DMS114 treated with DMSO at 0.1 percent for 48 hours (cell line): ENCODE data around the gene INF2.

Source experiments
- DNase-seq: peaks from one replicate; lab custom pipeline; 2025; ENCODE audit not compliant: unreplicated experiment; lab: John Stamatoyannopoulos, UW

The INF2 gene

GRCh38 chr14:104700747-104701217, 11.4 kb downstream of the INF2 start:
- DNase-seq: no peak

- no peak for DNase-seq
These were observed 12.1 kb downstream of the INF2 start for GRCh38 chr14:104701383-104702076.

- DNase-seq: no peak
These were observed 12.7 kb downstream of the INF2 start for GRCh38 chr14:104702106-104702505.

DNA sequence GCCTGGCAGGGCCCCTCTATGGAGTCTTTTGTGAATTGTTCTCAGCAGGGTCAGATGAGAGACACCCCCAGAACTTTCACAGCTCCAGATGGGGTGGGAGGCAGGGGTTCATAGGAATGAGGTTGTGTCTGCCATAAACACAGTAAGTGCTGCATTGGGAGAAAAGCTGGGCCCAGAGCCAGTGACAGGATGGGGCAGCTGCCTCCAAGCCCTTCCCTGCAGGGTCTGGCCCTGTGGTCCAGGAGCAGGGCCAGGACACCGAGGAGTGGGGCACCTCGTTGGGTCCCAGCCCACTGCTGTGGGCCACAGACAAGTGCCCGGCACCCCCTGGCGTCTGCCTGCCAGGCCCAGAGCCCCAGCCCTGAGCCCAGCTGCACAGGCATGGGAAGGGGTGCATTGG, 13.3 kb downstream of the INF2 start:
- DNase-seq: no peak

GRCh38 chr14:104703269-104703668, 13.9 kb downstream of the INF2 start:
- DNase-seq: no peak

DNA sequence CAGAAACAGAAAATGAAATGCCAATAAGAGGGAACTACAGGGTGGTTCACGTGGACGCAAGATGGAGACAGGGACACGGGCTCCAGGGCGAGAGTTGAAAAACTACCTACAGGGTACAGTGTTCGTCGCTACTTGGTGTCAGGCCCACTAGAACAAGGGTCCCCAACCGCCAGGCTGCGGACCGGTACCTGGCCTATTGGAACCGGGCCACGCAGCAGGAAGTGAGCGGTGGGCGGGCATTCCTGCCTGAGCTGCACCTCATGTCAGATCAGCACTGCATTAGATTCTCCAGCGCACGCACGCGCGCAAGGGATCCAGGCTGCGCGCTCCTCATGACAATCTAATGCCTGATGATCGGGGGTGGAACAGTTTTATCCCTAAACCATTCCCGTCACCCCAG, 14.8 kb downstream of the INF2 start:
- no peak for DNase-seq

- peak; percentile 9 for DNase-seq
These were observed 16.1 kb downstream of the INF2 start for GRCh38 chr14:104705340-104706047.

DNA sequence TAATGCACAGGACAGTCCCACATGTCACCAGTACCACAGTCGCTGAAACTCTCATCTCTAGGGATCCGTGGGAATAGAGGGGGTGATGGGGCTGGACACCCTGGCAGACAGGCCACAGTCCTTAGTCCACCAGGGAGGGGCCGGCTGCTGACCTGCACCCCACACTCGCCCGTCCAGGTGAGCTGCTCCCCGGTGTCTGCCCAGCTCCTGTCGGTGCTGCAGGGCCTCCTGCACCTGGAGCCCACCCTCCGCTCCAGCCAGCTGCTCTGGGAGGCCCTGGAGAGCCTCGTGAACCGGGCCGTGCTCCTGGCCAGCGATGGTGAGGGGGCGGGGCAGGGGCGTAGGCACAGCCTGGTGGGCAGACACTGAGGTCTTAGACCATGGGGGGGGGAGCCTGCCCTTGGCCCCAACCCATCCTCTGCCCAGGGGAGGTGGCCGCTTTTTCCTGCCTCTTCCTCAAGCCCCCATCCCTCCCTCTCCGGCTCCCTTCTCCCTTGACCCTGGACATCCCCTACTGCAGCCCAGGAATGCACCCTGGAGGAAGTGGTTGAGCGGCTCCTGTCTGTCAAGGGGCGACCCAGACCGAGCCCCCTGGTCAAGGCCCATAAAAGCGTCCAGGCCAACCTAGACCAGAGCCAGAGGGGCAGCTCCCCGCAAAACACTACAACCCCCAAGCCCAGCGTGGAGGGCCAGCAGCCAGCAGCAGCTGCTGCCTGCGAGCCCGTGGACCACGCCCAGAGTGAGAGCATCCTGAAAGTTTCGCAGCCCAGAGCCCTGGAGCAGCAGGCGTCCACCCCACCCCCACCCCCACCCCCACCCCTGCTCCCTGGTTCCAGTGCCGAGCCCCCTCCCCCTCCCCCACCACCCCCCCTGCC, 17.6 kb downstream of the INF2 start:
- DNase-seq: no peak

GRCh38 chr14:104707608-104708595, 18.5 kb downstream of the INF2 start:
- DNase-seq: no peak

DNA sequence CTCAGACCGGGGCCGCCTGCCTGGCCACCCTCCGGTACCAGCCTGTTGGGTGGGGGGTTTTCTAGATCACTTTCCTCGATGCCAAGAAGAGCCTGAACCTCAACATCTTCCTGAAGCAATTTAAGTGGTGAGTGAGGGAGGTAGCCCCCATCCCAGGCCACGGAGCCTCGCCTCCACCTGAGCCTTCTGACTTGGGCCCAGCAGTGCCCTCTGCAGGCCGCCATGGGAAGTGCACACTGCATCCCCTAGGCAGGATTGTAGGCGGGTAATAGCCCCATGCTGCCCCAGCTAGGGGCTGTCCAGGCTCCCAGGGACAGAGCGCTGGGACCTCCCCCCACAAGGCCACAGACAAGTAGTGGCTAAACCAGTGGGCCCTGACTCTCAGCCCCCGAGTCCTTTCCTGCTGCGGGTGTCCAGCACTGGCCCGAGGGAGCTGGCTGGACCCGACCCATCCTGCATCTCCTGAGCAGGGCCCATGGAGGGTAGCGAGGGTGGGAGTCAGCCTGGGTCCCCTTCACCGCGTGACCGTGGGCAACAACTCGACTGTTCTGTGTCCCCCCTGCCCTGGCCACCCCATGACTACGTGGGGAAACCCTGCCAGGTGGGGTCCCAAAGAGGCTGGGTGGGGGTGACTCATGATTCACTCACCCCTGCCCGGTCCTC, 19.3 kb downstream of the INF2 start:
- DNase-seq: peak; percentile 4

- no peak for DNase-seq
These were observed 20.1 kb downstream of the INF2 start for GRCh38 chr14:104709387-104710039.

DNA sequence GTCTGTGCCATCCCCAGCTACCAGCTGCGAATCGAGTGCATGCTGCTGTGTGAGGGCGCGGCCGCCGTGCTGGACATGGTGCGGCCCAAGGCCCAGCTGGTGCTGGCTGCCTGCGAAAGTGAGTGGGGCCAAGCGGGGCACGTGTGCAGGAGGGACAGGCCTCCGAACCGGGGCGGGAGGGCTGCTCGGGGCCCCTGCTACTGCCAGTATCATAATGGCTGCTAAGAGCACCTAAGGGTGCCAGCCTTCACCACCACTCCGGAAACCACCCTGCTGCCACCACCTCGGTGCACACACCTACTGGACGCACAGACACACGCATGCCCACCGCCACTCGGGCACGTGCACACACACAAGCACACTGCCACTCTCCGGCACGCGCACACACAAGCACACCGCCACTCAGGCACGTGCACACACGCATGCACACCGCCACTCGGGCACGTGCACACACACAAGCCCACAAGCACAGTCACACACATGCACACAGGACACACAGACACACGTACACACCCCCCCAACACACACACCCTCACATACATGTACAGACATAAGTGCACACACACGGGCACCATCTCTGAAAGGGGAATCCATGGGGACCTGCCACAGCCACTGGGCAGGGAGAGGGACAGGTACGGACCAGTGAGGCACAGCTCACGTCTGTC, 20.8 kb downstream of the INF2 start:
- no peak for DNase-seq

DNA sequence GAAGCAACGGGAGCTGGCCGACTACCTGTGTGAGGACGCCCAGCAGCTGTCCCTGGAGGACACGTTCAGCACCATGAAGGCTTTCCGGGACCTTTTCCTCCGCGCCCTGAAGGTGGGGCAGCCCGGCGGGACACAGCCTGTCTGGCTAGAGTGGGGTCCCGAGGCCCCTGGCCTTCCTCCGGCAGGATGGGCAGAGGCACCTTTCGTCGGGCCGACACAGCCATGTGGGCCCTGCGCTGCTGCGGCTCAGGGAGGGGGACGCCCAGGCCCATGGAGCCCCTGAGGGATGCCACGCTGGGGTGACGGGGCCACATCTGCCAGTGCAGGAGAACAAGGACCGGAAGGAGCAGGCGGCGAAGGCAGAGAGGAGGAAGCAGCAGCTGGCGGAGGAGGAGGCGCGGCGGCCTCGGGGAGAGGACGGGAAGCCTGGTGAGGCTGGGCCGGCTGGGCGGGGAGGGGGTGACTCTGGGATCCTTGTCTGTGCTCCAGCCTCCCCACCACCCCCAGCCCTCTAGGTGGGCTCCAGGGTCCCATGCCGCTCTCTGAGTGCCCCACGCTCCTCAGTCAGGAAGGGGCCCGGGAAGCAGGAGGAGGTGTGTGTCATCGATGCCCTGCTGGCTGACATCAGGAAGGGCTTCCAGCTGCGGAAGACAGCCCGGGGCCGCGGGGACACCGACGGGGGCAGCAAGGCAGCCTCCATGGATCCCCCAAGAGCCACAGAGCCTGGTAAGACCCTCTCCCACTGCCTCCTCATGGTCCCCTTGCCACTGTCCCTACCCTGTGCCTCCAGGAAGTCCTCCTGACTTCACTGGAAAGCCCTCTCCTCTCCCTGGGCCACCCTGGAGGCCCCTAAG, 23.7 kb downstream of the INF2 start:
- no peak for DNase-seq

GRCh38 chr14:104714066-104714465, 24.6 kb downstream of the INF2 start:
- no peak for DNase-seq

- no peak for DNase-seq
These were observed 25.3 kb downstream of the INF2 start for GRCh38 chr14:104714681-104715080.

DNA sequence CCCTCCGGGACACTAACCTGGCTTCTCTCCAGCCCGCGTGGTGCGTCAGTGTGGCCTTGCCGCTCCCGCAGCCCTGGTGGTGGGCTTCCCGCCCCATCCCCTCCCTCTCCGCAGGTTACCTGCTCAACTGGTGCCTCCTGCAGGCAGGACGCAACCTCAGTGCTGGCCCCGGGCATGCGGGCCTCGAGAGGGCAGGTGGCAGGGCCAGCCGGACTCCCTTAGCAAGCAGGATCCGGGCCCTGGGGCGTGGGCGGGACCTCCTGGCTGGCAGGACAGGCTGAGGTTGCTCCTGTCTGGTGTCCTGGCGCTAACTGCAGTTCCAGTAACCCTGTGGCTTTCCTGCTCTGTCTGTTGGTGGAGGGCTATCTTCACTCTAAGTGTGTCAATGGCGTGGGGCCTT, 26.0 kb downstream of the INF2 start:
- no peak for DNase-seq

DNA sequence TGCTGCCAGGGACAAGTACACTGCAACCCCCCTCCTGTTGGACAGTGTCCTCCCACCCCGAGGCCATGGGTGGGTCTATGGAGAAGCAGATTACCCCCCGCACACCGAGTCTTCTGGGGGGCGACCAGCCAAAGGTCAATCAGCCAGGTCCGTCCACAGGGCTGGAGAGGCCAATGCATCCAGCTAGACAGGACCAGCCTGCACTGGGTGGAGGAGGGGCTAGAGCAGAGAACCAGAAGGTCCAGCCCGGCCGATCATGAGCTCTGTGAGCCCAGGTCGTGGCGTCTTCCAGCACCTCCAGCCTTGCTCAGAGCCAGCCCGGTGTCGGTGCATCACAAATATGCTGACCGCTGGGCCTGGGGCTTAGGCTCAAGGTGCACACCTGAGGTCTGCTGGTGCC, 26.5 kb downstream of the INF2 start:
- DNase-seq: no peak

- DNase-seq: no peak
These were observed 27.7 kb downstream of the INF2 start for GRCh38 chr14:104717137-104717536.
